Fibroblast of the aortic adventitia (primary cell): ENCODE data around the gene CENPM. TPM values are rescaled to one million over a fixed set of nuclear protein-coding genes. Genes with fewer than 3 reads are reported as not detected.

Experiments
- DNase-seq: peaks from one replicate; pipeline ENCODE4 v3.0.0-alpha.2; 2010; ENCODE audit warnings: low read depth
- H3K4me3 ChIP-seq: 2 replicates; pipeline ENCODE4 v1.5.1; 2011; ENCODE audit warnings: low read depth, mild to moderate bottlenecking, control low read depth, low read length, moderate library complexity
- CTCF ChIP-seq: IDR thresholded peaks from 2 replicates; pipeline ENCODE4 v1.5.1; 2011; ENCODE audit warnings: mild to moderate bottlenecking, low read length, control low read depth, inconsistent platforms; ENCODE audit not compliant: insufficient read depth
- total RNA-seq: library from RNA; depleted of rRNA; stranded (reverse); fragments of >200 nt; gene quantifications from 2 replicates; pipeline ENCODE4 v1.2.3, GENCODE V29; 2012; ENCODE audit warnings: low replicate concordance

Gene CENPM
- total RNA-seq, 1 donor = 16.9 TPM

DNA sequence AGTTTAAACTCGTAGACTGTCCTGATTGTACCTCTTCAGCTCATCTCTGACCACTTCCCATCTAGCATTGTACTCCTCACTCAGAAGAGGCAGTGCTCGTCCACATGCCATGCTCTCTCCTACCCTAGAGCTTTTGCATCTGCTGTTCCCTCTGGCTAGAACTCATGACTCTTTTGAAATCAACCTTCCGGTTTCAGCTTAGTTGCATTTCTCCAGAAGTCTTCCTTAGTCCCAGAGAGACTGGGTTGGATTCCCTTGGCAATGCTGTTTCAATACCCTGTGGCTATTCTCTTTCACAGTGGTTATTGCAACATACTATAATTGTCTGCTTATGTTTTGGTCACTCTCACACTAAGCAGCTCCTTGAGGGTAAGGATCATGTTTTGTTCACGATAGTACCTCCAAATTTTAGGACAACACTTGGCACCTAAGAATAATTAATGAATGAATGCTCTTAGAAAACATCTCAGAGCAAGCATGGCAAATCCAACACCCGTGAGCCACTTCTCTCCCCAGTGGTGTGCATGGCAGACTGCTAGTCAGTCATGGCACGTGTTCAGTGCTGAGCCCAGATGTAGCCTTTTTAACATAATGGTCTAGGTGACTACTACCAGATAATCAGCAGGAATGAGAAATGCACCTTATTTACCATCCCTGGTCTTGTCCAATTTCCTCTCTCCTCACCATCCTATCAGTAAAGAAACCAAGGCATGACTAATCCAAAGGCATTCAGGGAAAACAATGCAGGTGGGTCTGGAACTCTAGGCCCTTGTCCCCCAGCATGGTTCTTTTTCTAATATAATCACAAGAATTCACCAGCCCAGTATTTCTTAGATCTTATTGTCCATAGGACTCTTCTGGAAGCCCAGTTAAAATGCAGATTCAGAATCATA is 36.8 kb upstream of the CENPM start:
- TF ChIP-seq CTCF = no peak
- DNase-seq = peak; percentile 70

DNA sequence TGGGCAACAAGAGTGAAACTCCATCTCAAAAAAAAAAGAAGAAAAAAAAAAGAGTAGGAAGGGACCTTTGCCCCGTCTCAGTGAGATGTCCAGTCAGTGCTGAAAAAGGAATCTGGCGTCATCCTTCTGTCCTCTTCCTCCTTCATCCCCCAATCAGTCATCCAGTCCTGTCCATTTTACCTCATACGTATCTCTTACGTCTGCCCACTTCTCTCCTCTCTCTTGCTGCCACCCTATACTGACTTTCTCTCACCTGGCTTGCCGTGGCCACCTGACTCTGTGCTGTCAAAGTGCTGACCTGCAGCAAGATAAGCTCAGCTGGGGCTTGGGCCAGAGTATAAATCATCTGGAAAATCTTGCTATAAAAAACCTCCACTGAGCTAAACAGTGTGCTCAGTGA is 35.9 kb upstream of the CENPM start:
- TF ChIP-seq CTCF = no peak
- H3K4me3 ChIP-seq = no peak overlapping the region
- no peak for DNase-seq

More for the DNA sequence above, 36.8 kb upstream of the CENPM start:
- no peak overlapping the region for H3K4me3 ChIP-seq

GRCh38 chr22:41979423-41980250 is 32.7 kb upstream of the CENPM start:
- TF ChIP-seq CTCF = no peak
- no peak overlapping the region for H3K4me3 ChIP-seq
- DNase-seq = no peak

GRCh38 chr22:41978732-41979131 is 31.8 kb upstream of the CENPM start:
- no peak for TF ChIP-seq CTCF
- no peak for DNase-seq
- no peak overlapping the region for H3K4me3 ChIP-seq

DNA sequence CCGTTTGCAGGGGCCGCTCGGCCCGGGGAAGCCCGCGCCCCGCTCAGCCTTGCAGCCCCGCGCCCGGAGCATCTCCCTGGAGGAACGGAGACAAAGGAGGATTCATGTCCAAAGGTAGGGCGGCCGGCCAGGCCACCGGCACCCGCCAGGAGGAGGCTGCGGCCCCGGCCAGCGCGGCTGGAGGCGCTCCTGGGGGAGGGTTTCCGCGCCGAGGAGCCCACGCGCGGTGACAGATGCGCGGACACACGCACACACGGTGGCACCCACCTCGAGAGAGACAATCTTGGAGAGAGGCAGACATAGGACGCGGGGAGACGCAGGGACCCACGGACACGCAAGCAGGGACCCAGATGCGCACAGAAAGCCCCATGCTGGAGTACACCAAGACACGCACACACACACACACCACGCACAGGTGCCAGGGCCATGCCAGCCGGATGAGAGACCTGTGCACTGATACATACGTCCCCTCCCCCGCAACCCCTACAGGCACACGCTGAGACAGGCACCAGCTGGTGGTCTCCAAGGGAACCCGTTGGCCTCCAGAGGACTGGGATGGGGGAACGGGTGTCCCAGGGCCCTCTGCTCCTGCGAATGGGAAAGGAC is 30.1 kb upstream of the CENPM start:
- no peak for DNase-seq
- H3K4me3 ChIP-seq = no peak overlapping the region
- no peak for TF ChIP-seq CTCF

DNA sequence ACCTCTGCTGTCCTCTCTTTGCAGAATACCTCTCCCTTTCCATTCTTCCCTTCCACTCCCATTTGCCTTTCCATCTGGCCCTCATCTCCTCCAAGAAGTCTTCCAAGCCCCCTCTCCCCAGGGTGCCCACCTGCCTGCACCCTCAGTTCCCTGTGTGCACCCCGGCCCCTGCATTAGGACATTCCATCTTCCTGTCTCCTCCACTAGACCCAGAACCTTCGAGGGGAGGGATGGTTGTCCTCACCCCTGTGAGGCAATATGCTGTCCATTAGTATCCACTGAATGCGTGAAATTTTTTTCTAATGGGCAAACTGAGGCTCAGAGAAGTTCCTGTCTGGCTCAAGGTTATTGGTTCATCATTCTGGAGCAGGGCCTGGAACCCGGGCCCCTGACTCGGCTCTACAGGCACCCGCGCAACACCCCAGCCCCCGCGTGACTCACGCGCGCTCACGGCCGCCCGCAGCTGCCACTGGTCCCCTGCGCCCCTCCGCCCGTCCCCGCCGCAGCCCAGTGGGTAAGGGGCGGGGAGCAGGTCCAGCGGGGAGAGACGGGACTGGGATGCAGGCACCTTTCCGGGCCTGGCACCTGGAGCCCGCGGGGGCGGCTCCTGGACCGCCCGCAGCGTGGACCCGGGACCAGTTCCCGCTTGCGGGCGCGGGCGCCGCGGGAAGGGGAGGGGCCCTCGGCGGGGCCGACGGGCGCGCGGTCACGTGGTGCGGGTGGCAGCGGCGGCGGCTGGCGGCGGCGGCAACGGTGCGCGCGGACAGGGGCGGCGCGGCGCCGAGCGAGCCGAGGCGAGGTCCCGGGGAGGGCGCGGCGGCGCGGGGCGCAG is 29.3 kb upstream of the CENPM start:
- peak overlapping the region; percentile 40 for H3K4me3 ChIP-seq
- no peak for DNase-seq

More for the DNA sequence above, 29.3 kb upstream of the CENPM start:
- TF ChIP-seq CTCF = no peak
